ENCODE measurements around the gene NUMBL. TPM values are rescaled to one million over a fixed set of nuclear protein-coding genes. Genes with fewer than 3 reads are reported as not detected.
A peak's percentile ranks its signal among the peaks of the same experiment; 100 is the strongest.
"Not testable (repeated sequence)": the region's sequence is repeated elsewhere in the genome, so short reads cannot be mapped to it uniquely, and the experiment has no call there.

NUMBL gene
- 13.1 and 34.2 TPM in 2 replicates for polyA plus RNA-seq (2014; cell fraction: cytosol; rRNA removed)
- 12.6 and 32.3 TPM in 2 replicates for polyA plus RNA-seq (2014; cell fraction: nucleus; rRNA removed)

GRCh38 chr19:40690050-40690692 is at the start of gene NUMBL:
TSS of gene NUMBL (minus strand) at chr19:40690651. CDS start at chr19:40690483, 168 bp downstream.
- peak; percentile 17 for DNase-seq (ENCODE audit: low spot score)

- DNase-seq (ENCODE audit: low spot score): no peak
Observed at GRCh38 chr19:40739030-40739839, 48.8 kb upstream of the NUMBL start.

GRCh38 chr19:40737102-40737644 is 46.7 kb upstream of the NUMBL start:
- no peak for DNase-seq (ENCODE audit: low spot score)

- no peak for DNase-seq (ENCODE audit: low spot score)
Observed at GRCh38 chr19:40736661-40737060, 46.2 kb upstream of the NUMBL start.

GRCh38 chr19:40735013-40735771 is 44.7 kb upstream of the NUMBL start:
- DNase-seq (ENCODE audit: low spot score): no peak

- no peak for DNase-seq (ENCODE audit: low spot score)
Observed at GRCh38 chr19:40733149-40733548, 42.7 kb upstream of the NUMBL start.

- DNase-seq (ENCODE audit: low spot score): not testable (repeated sequence)
Observed at GRCh38 chr19:40732304-40732703, 41.9 kb upstream of the NUMBL start.

- not testable (repeated sequence) for DNase-seq (ENCODE audit: low spot score)
Observed at GRCh38 chr19:40730065-40730464, 39.6 kb upstream of the NUMBL start.

GRCh38 chr19:40726279-40726678 is 35.8 kb upstream of the NUMBL start:
- DNase-seq (ENCODE audit: low spot score): no peak

- DNase-seq (ENCODE audit: low spot score): no peak
Observed at GRCh38 chr19:40724855-40725254, 34.4 kb upstream of the NUMBL start.

- DNase-seq (ENCODE audit: low spot score): no peak
Observed at GRCh38 chr19:40724315-40724714, 33.9 kb upstream of the NUMBL start.

- no peak for DNase-seq (ENCODE audit: low spot score)
Observed at GRCh38 chr19:40723661-40724254, 33.3 kb upstream of the NUMBL start.

- DNase-seq (ENCODE audit: low spot score): no peak
Observed at GRCh38 chr19:40721936-40722661, 31.6 kb upstream of the NUMBL start.

GRCh38 chr19:40721140-40721486 is 30.7 kb upstream of the NUMBL start:
- DNase-seq (ENCODE audit: low spot score): no peak

- DNase-seq (ENCODE audit: low spot score): no peak
Observed at GRCh38 chr19:40719414-40719894, 29.0 kb upstream of the NUMBL start.

GRCh38 chr19:40718774-40719391 is 28.4 kb upstream of the NUMBL start:
- DNase-seq (ENCODE audit: low spot score): no peak

- no peak for DNase-seq (ENCODE audit: low spot score)
Observed at GRCh38 chr19:40717880-40718773, 27.7 kb upstream of the NUMBL start.

GRCh38 chr19:40717325-40717879 is 27.0 kb upstream of the NUMBL start:
- DNase-seq (ENCODE audit: low spot score): no peak
